DND-41 (cell line): ENCODE measurements around the gene DDX18.

Experiments
- EZH2 ChIP-seq: IDR thresholded peaks from 3 replicates; pipeline ENCODE4 v1.6.1; 2012; ENCODE audit warnings: borderline replicate concordance, low read depth, mild to moderate bottlenecking, moderate library complexity, low read length, inconsistent platforms; ENCODE audit not compliant: severe bottlenecking
- TF ChIP-seq, protein P1 (sequence below): IDR thresholded peaks from 2 replicates; pipeline ENCODE4 v1.5.1; 2012; ENCODE audit warnings: borderline replicate concordance, low read length, moderate library complexity, mild to moderate bottlenecking; ENCODE audit not compliant: poor library complexity, severe bottlenecking; ENCODE audit errors: extremely low read depth

DNA sequence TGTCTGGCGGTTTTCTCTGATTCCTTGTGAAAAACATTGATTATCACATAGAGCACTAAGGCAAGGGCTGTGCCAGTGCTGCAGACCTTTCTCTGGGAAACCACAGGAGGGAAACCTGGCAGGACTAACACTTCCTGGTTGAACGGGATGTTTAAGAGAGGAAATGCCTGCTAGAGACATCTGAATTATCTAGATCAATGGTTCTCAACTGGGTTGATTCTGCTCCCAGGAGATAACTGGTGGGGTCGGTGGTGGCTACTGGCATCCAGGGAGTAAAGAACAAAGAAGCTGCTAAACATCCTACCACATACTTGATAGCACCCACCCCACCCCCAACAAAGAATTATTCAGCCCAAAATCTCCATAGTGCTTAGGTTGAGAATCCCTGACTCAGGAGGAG is 37.5 kb downstream of the DDX18 start:
- TF ChIP-seq, protein P1, sequence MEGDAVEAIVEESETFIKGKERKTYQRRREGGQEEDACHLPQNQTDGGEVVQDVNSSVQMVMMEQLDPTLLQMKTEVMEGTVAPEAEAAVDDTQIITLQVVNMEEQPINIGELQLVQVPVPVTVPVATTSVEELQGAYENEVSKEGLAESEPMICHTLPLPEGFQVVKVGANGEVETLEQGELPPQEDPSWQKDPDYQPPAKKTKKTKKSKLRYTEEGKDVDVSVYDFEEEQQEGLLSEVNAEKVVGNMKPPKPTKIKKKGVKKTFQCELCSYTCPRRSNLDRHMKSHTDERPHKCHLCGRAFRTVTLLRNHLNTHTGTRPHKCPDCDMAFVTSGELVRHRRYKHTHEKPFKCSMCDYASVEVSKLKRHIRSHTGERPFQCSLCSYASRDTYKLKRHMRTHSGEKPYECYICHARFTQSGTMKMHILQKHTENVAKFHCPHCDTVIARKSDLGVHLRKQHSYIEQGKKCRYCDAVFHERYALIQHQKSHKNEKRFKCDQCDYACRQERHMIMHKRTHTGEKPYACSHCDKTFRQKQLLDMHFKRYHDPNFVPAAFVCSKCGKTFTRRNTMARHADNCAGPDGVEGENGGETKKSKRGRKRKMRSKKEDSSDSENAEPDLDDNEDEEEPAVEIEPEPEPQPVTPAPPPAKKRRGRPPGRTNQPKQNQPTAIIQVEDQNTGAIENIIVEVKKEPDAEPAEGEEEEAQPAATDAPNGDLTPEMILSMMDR: no peak
- no peak for TF ChIP-seq EZH2
